Fibroblast of skin of left quadriceps (primary cell): ENCODE measurements around the gene VPS16.
A peak's percentile ranks its signal among the peaks of the same experiment; 100 is the strongest.
"Not testable (repeated sequence)": the region's sequence is repeated elsewhere in the genome, so short reads cannot be mapped to it uniquely, and the experiment has no call there.

Source experiments
- DNase-seq, 2 experiments: peaks; one replicate each; pipeline ENCODE4 v3.0.0-alpha.2; 2013; ENCODE audit warnings: low read depth in 2 of 2

The VPS16 gene

GRCh38 chr20:2869381-2869780, 28.8 kb downstream of the VPS16 start:
- DNase-seq: no peak

- DNase-seq: no peak
Observed at GRCh38 chr20:2871111-2871465, 30.5 kb downstream of the VPS16 start.

GRCh38 chr20:2871661-2872458, 31.3 kb downstream of the VPS16 start:
- no peak for DNase-seq

GRCh38 chr20:2872459-2873009, 32.0 kb downstream of the VPS16 start:
- DNase-seq: no peak

- peak; percentile 74 to 79 for DNase-seq
Observed at GRCh38 chr20:2873010-2873746, 32.6 kb downstream of the VPS16 start, which contains the start of gene PTPRA. PTPRA (plus strand) TSS chr20:2873481; CDS start chr20:2964278, 90,797 bp downstream.

- no peak for DNase-seq
Observed at GRCh38 chr20:2873747-2874041, 33.1 kb downstream of the VPS16 start.

GRCh38 chr20:2874456-2874855, 33.9 kb downstream of the VPS16 start:
- no peak for DNase-seq

- DNase-seq: no peak
Observed at GRCh38 chr20:2875690-2876203, 35.2 kb downstream of the VPS16 start.

- DNase-seq: no peak
Observed at GRCh38 chr20:2878515-2878914, 38.0 kb downstream of the VPS16 start.

- DNase-seq: peak; percentile 69 to 71
Observed at GRCh38 chr20:2879146-2879545, 38.6 kb downstream of the VPS16 start.

GRCh38 chr20:2880650-2881049, 40.1 kb downstream of the VPS16 start:
- DNase-seq: no peak

- DNase-seq: no peak
Observed at GRCh38 chr20:2883726-2884637, 43.4 kb downstream of the VPS16 start.

GRCh38 chr20:2887715-2888114, 47.2 kb downstream of the VPS16 start:
- DNase-seq: no peak

GRCh38 chr20:2888224-2888955, 47.8 kb downstream of the VPS16 start:
- DNase-seq: no peak

GRCh38 chr20:2889209-2889608, 48.7 kb downstream of the VPS16 start:
- no peak for DNase-seq

- no peak for DNase-seq
Observed at GRCh38 chr20:2889797-2890196, 49.3 kb downstream of the VPS16 start.

GRCh38 chr20:2890742-2891141, 50.2 kb downstream of the VPS16 start:
- DNase-seq: no peak

GRCh38 chr20:2891343-2891742, 50.8 kb downstream of the VPS16 start:
- DNase-seq: no peak

- no peak for DNase-seq
Observed at GRCh38 chr20:2892376-2892775, 51.8 kb downstream of the VPS16 start.

- no peak for DNase-seq
Observed at GRCh38 chr20:2894221-2894620, 53.7 kb downstream of the VPS16 start.

- not testable (repeated sequence) for DNase-seq
Observed at GRCh38 chr20:2895154-2895553, 54.6 kb downstream of the VPS16 start.
